BLaER1 treated with 17β-estradiol and CSF1 and Interleukin-3, amounts not matched to agents 10 nM and 100 nM (cell line): ENCODE results near the gene CDK5.

Experiments used
- H3K27ac ChIP-seq, 11 experiments: shearing (Covaris generic); formaldehyde crosslinking; 2 replicates each; pipeline ENCODE4 v1.8.1; 2022
- H3K27me3 ChIP-seq, 11 experiments: shearing (Covaris generic); formaldehyde crosslinking; 2 replicates each; pipeline ENCODE4 v1.8.1; 2022
- H3K36me3 ChIP-seq, 11 experiments: shearing (Covaris generic); formaldehyde crosslinking; 2 replicates each; pipeline ENCODE4 v1.8.1; 2022
- H3K4me1 ChIP-seq, 10 experiments: shearing (Covaris generic); formaldehyde crosslinking; 2 replicates each; pipeline ENCODE4 v1.8.1; 2022
- H3K4me2 ChIP-seq, 11 experiments: shearing (Covaris generic); formaldehyde crosslinking; 2 replicates each; pipeline ENCODE4 v1.8.1; 2022
- H3K4me3 ChIP-seq, 10 experiments: shearing (Covaris generic); formaldehyde crosslinking; 2 replicates each; pipeline ENCODE4 v1.8.1; 2022
- H3K9ac ChIP-seq, 11 experiments: shearing (Covaris generic); formaldehyde crosslinking; 2 replicates each; pipeline ENCODE4 v1.8.1; 2022
- H3K9me3 ChIP-seq, 11 experiments: shearing (Covaris generic); formaldehyde crosslinking; replicated peaks in 1 of 11; 2 replicates each; pipeline ENCODE4 v1.8.1; 2022
- H4K20me1 ChIP-seq, 11 experiments: shearing (Covaris generic); formaldehyde crosslinking; 2 replicates each; pipeline ENCODE4 v1.8.1; 2022
- Cebpa-rat ChIP-seq, 11 experiments: shearing (Covaris generic); IDR thresholded peaks; 2 replicates each; pipeline ENCODE4 v1.8.1; 2022

Gene CDK5

GRCh38 chr7:151089893-151090730 is 32.4 kb upstream of the CDK5 start:
- Histone ChIP-seq H3K4me1 (peaks cover 66 to 88% (median 77%) of the 10 kb centered on the region in 10 experiments), H3K27me3 (peaks cover 0 to 44% (median 32%) of the 10 kb centered on the region in 11 experiments; a peak in 18 of 22 replicates), H3K4me3 (peak overlapping the region in 6 of 10 experiments; percentile 73 to 98 (median 77); a peak in 13 of 20 replicates), H3K27ac (peak overlapping the region in 9 of 11 experiments; percentile 72 to 92 (median 78); a peak in 17 of 22 replicates), H3K4me2 (peak overlapping the region; percentile 94 to 100 (median 99)), H3K9ac (peak overlapping the region; percentile 78 to 91 (median 85); a peak in 21 of 22 replicates), H4K20me1 (peaks cover 61 to 83% (median 72%) of the 10 kb centered on the region in 11 experiments), H3K36me3 (peaks cover 0 to 30% (median 3%) of the 10 kb centered on the region in 11 experiments; a peak in 11 of 22 replicates), H3K9me3 (no peaks in the 10 kb centered on the region)
- TF ChIP-seq Cebpa-rat (IDR thresholded peaks at IDR 0.05), result no peak

GRCh38 chr7:151088856-151089699 is 31.4 kb upstream of the CDK5 start:
- peaks cover 66 to 88% (median 75%) of the 10 kb centered on the region in 10 experiments for H3K4me1 ChIP-seq
- peaks cover 0 to 26% (median 3%) of the 10 kb centered on the region in 11 experiments; a peak in 11 of 22 replicates for H3K36me3 ChIP-seq
- peak overlapping the region; percentile 71 to 98 (median 76) for H3K4me3 ChIP-seq
- H3K4me2 ChIP-seq, result peak overlapping the region; percentile 94 to 100 (median 99)
- peak overlapping the region; percentile 72 to 92 (median 78) for H3K27ac ChIP-seq
- peaks cover 0 to 55% (median 42%) of the 10 kb centered on the region in 11 experiments; a peak in 18 of 22 replicates for H3K27me3 ChIP-seq
- H3K9ac ChIP-seq, result peak overlapping the region; percentile 78 to 91 (median 85)
- TF ChIP-seq Cebpa-rat (IDR thresholded peaks at IDR 0.05), result no peak
- H4K20me1 ChIP-seq, result peaks cover 51 to 73% (median 62%) of the 10 kb centered on the region in 11 experiments
- no peaks in the 10 kb centered on the region for H3K9me3 ChIP-seq

GRCh38 chr7:151088019-151088855 is 30.5 kb upstream of the CDK5 start:
- Histone ChIP-seq H3K4me1 (peaks cover 64 to 87% (median 74%) of the 10 kb centered on the region in 10 experiments), H3K4me3 (peak overlapping the region; percentile 71 to 98 (median 76)), H3K9me3 (no peaks in the 10 kb centered on the region), H3K4me2 (peak overlapping the region; percentile 94 to 100 (median 99)), H3K36me3 (peaks cover 0 to 18% (median 3%) of the 10 kb centered on the region in 11 experiments; a peak in 11 of 22 replicates), H3K9ac (peak overlapping the region; percentile 78 to 91 (median 85)), H3K27me3 (peaks cover 0 to 59% (median 48%) of the 10 kb centered on the region in 11 experiments; a peak in 18 of 22 replicates), H3K27ac (peak overlapping the region; percentile 72 to 92 (median 78)), H4K20me1 (peaks cover 42 to 65% (median 53%) of the 10 kb centered on the region in 11 experiments)
- TF ChIP-seq Cebpa-rat (IDR thresholded peaks at IDR 0.05), result no peak

- H3K27ac ChIP-seq, result peak overlapping the region; percentile 72 to 92 (median 78)
- H3K9ac ChIP-seq, result peak overlapping the region; percentile 78 to 91 (median 85)
- peaks cover 34 to 58% (median 45%) of the 10 kb centered on the region in 11 experiments for H4K20me1 ChIP-seq
- H3K9me3 ChIP-seq, result no peaks in the 10 kb centered on the region
- peaks cover 0 to 11% (median 0%) of the 10 kb centered on the region in 11 experiments; a peak in 11 of 22 replicates for H3K36me3 ChIP-seq
- no peak for TF ChIP-seq Cebpa-rat (IDR thresholded peaks at IDR 0.05)
- peak overlapping the region; percentile 71 to 98 (median 76) for H3K4me3 ChIP-seq
- peak overlapping the region; percentile 94 to 100 (median 99) for H3K4me2 ChIP-seq
- peaks cover 58 to 82% (median 69%) of the 10 kb centered on the region in 10 experiments for H3K4me1 ChIP-seq
- H3K27me3 ChIP-seq, result peaks cover 0 to 59% (median 48%) of the 10 kb centered on the region in 11 experiments; a peak in 18 of 22 replicates
These were observed 29.7 kb upstream of the CDK5 start for GRCh38 chr7:151087245-151088018.

- TF ChIP-seq Cebpa-rat (IDR thresholded peaks at IDR 0.05), result no peak
- H3K36me3 ChIP-seq, result peaks cover 0 to 5% (median 0%) of the 10 kb centered on the region in 11 experiments; a peak in 10 of 22 replicates
- H3K4me1 ChIP-seq, result peaks cover 58 to 82% (median 72%) of the 10 kb centered on the region in 10 experiments
These were observed 29.1 kb upstream of the CDK5 start for GRCh38 chr7:151086802-151087244.

GRCh38 chr7:151085691-151086620 is 28.3 kb upstream of the CDK5 start, which contains the start of gene AGAP3:
TSS of gene AGAP3 (plus strand) at chr7:151086475. CDS start at chr7:151086742, 267 bp downstream.
- peaks cover 20 to 57% (median 32%) of the 10 kb centered on the region in 11 experiments; a peak in 21 of 22 replicates for H4K20me1 ChIP-seq
- peak within 1 kb of the TSS; percentile 94 to 100 (median 99) for H3K4me2 ChIP-seq
- peaks cover 58 to 83% (median 77%) of the 10 kb centered on the region in 10 experiments for H3K4me1 ChIP-seq
- H3K36me3 ChIP-seq, result peaks cover 0 to 9% (median 6%) of the 10 kb centered on the region in 11 experiments; a peak in 4 of 22 replicates
- H3K27me3 ChIP-seq, result peaks cover 0 to 59% (median 48%) of the 10 kb centered on the region in 11 experiments; a peak in 18 of 22 replicates
- peak within 1 kb of the TSS; percentile 78 to 91 (median 85) for H3K9ac ChIP-seq
- H3K9me3 ChIP-seq, result no peaks in the 10 kb centered on the region
- H3K4me3 ChIP-seq, result peak within 1 kb of the TSS; percentile 71 to 98 (median 76)
- H3K27ac ChIP-seq, result peak within 1 kb of the TSS; percentile 72 to 92 (median 78)
- TF ChIP-seq Cebpa-rat (IDR thresholded peaks at IDR 0.05), result no peak

More at GRCh38 chr7:151086802-151087244, 29.1 kb upstream of the CDK5 start:
- H3K9me3 ChIP-seq, result no peaks in the 10 kb centered on the region
- H3K4me2 ChIP-seq, result peak overlapping the region; percentile 94 to 100 (median 99)
- H3K9ac ChIP-seq, result peak overlapping the region; percentile 78 to 91 (median 85)
- peak overlapping the region; percentile 71 to 98 (median 76) for H3K4me3 ChIP-seq
- peaks cover 0 to 59% (median 48%) of the 10 kb centered on the region in 11 experiments; a peak in 18 of 22 replicates for H3K27me3 ChIP-seq
- peaks cover 28 to 58% (median 41%) of the 10 kb centered on the region in 11 experiments; a peak in 21 of 22 replicates for H4K20me1 ChIP-seq
- peak overlapping the region; percentile 72 to 92 (median 78) for H3K27ac ChIP-seq
